ENCODE data around the gene ALOXE3. TPM values are rescaled to one million over a fixed set of nuclear protein-coding genes. Genes with fewer than 3 reads are reported as not detected.

The ALOXE3 gene
- total RNA-seq, 2 donors from 2014 or later = 0.20 TPM; not detected in 1

GRCh38 chr17:8103549-8103948 lies 14.8 kb downstream of the ALOXE3 start:
- DNase-seq (ENCODE audit: low spot score) = no peak

GRCh38 chr17:8101721-8102120 lies 16.6 kb downstream of the ALOXE3 start:
- TF ChIP-seq CTCF (IDR thresholded peaks at IDR 0.05) = no peak
- H3K27me3 ChIP-seq = no peaks in the 10 kb centered on the region

More at GRCh38 chr17:8103549-8103948, 14.8 kb downstream of the ALOXE3 start:
- H3K9me3 ChIP-seq = no peaks in the 10 kb centered on the region
- no peaks in the 10 kb centered on the region for H3K36me3 ChIP-seq
- H3K27ac ChIP-seq = no peak overlapping the region
- H3K27me3 ChIP-seq = no peaks in the 10 kb centered on the region
- no peak overlapping the region for H3K4me3 ChIP-seq
- no peak for TF ChIP-seq CTCF (IDR thresholded peaks at IDR 0.05)
- no peaks in the 10 kb centered on the region for H3K4me1 ChIP-seq

GRCh38 chr17:8100763-8101162 lies 17.6 kb downstream of the ALOXE3 start:
- Histone ChIP-seq H3K36me3 (no peaks in the 10 kb centered on the region), H3K4me3 (no peak overlapping the region), H3K27me3 (no peaks in the 10 kb centered on the region), H3K4me1 (no peaks in the 10 kb centered on the region), H3K9me3 (no peaks in the 10 kb centered on the region), H3K27ac (no peak overlapping the region)
- no peak for TF ChIP-seq CTCF (IDR thresholded peaks at IDR 0.05)
- DNase-seq (ENCODE audit: low spot score) = no peak

More at GRCh38 chr17:8101721-8102120, 16.6 kb downstream of the ALOXE3 start:
- no peaks in the 10 kb centered on the region for H3K4me1 ChIP-seq
- no peak for DNase-seq (ENCODE audit: low spot score)
- no peaks in the 10 kb centered on the region for H3K36me3 ChIP-seq
- no peak overlapping the region for H3K27ac ChIP-seq
- no peak overlapping the region for H3K4me3 ChIP-seq
- H3K9me3 ChIP-seq = no peaks in the 10 kb centered on the region

- no peak for DNase-seq (ENCODE audit: low spot score)
- H3K27me3 ChIP-seq = no peaks in the 10 kb centered on the region
- no peaks in the 10 kb centered on the region for H3K4me1 ChIP-seq
- H3K4me3 ChIP-seq = no peak overlapping the region
- H3K9me3 ChIP-seq = no peaks in the 10 kb centered on the region
- no peaks in the 10 kb centered on the region for H3K36me3 ChIP-seq
- TF ChIP-seq CTCF (IDR thresholded peaks at IDR 0.05) = no peak
- H3K27ac ChIP-seq = no peak overlapping the region
Observed at GRCh38 chr17:8100111-8100510, 18.2 kb downstream of the ALOXE3 start.

- Histone ChIP-seq H3K27ac (no peak overlapping the region), H3K4me3 (no peak overlapping the region), H3K4me1 (no peaks in the 10 kb centered on the region), H3K27me3 (no peaks in the 10 kb centered on the region), H3K9me3 (no peaks in the 10 kb centered on the region), H3K36me3 (no peaks in the 10 kb centered on the region)
- TF ChIP-seq CTCF (IDR thresholded peaks at IDR 0.05) = no peak
- DNase-seq (ENCODE audit: low spot score) = no peak
Observed at GRCh38 chr17:8096541-8096940, 21.8 kb downstream of the ALOXE3 start.

- DNase-seq (ENCODE audit: low spot score) = no peak
- Histone ChIP-seq H3K4me1 (no peaks in the 10 kb centered on the region), H3K9me3 (no peaks in the 10 kb centered on the region), H3K36me3 (no peaks in the 10 kb centered on the region), H3K27me3 (no peaks in the 10 kb centered on the region), H3K27ac (no peak overlapping the region), H3K4me3 (no peak overlapping the region)
- no peak for TF ChIP-seq CTCF (IDR thresholded peaks at IDR 0.05)
Observed at GRCh38 chr17:8095361-8095760, 23.0 kb downstream of the ALOXE3 start.
